Endothelial cell of umbilical vein (primary cell): ENCODE measurements around the gene LIN7A.
A peak's percentile ranks its signal among the peaks of the same experiment; 100 is the strongest.

Experiments
- FOS ChIP-seq: IDR thresholded peaks from 2 replicates; pipeline ENCODE4 v1.6.1; 2011; ENCODE audit warnings: mild to moderate bottlenecking, low read length, moderate library complexity, borderline replicate concordance; ENCODE audit not compliant: insufficient read depth
- GATA2 ChIP-seq: IDR thresholded peaks from 2 replicates; pipeline ENCODE4 v1.7.0; 2011; ENCODE audit warnings: low read depth, mild to moderate bottlenecking, moderate library complexity, mixed read lengths, low read length; ENCODE audit not compliant: insufficient read length, insufficient read depth
- MAX ChIP-seq: IDR thresholded peaks from 2 replicates; pipeline ENCODE4 v1.6.1; 2011; ENCODE audit not compliant: insufficient read depth, insufficient read length
- POLR2A ChIP-seq: IDR thresholded peaks from 2 replicates; pipeline ENCODE4 v1.6.1; 2012; ENCODE audit warnings: low read depth, mild to moderate bottlenecking, control low read depth, low read length
- POLR2AphosphoS5 ChIP-seq: IDR thresholded peaks from 2 replicates; pipeline ENCODE4 v1.6.1; 2012; ENCODE audit warnings: low read depth, mild to moderate bottlenecking, control low read depth, low read length, moderate library complexity; ENCODE audit not compliant: insufficient read depth
- TF ChIP-seq, protein P1 (sequence below), 2 donors: IDR thresholded peaks; 1 replicate in 1 of 2; 2 replicates in 1 of 2; pipeline ENCODE4 v1.5.1; 2011; ENCODE audit warnings: low read length in 2 of 2, mild to moderate bottlenecking in 2 of 2, moderate library complexity in 2 of 2, control low read depth in 1 of 2, inconsistent platforms in 1 of 2, low read depth in 1 of 2; ENCODE audit not compliant: insufficient read depth in 1 of 2; ENCODE audit errors: extremely low read depth in 1 of 2

- TF ChIP-seq MAX (no peak), FOS (no peak), POLR2AphosphoS5 (no peak), GATA2 (no peak), POLR2A (no peak)
- TF ChIP-seq, protein P1, sequence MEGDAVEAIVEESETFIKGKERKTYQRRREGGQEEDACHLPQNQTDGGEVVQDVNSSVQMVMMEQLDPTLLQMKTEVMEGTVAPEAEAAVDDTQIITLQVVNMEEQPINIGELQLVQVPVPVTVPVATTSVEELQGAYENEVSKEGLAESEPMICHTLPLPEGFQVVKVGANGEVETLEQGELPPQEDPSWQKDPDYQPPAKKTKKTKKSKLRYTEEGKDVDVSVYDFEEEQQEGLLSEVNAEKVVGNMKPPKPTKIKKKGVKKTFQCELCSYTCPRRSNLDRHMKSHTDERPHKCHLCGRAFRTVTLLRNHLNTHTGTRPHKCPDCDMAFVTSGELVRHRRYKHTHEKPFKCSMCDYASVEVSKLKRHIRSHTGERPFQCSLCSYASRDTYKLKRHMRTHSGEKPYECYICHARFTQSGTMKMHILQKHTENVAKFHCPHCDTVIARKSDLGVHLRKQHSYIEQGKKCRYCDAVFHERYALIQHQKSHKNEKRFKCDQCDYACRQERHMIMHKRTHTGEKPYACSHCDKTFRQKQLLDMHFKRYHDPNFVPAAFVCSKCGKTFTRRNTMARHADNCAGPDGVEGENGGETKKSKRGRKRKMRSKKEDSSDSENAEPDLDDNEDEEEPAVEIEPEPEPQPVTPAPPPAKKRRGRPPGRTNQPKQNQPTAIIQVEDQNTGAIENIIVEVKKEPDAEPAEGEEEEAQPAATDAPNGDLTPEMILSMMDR (IDR thresholded peaks at IDR 0.05; ENCODE audit: extremely low read depth in 1 of 2, insufficient read depth in 1 of 2, low read depth in 1 of 2, low read length in 2 of 2): peak; percentile 66 to 83
Observed at GRCh38 chr12:80837342-80837978, 100.3 kb downstream of the LIN7A start.
